GM21447 (cell line): ENCODE results near the gene IFNLR1.
"Not testable (repeated sequence)": the region's sequence is repeated elsewhere in the genome, so short reads cannot be mapped to it uniquely, and the experiment has no call there.

Source experiments
- ATAC-seq: cut with Tn5 transposase; IDR thresholded peaks from one replicate; pipeline ENCODE4 v1.9.1; 2021; ENCODE audit not compliant: unreplicated experiment

The IFNLR1 gene

GRCh38 chr1:24186993-24187790 lies at the start of gene IFNLR1:
Gene IFNLR1, minus strand, starts transcription at chr1:24187289. Its CDS starts 41 bp downstream, at chr1:24187248.
- ATAC-seq: no peak

GRCh38 chr1:24235921-24236788 lies 49.1 kb upstream of the IFNLR1 start:
- no peak for ATAC-seq

DNA sequence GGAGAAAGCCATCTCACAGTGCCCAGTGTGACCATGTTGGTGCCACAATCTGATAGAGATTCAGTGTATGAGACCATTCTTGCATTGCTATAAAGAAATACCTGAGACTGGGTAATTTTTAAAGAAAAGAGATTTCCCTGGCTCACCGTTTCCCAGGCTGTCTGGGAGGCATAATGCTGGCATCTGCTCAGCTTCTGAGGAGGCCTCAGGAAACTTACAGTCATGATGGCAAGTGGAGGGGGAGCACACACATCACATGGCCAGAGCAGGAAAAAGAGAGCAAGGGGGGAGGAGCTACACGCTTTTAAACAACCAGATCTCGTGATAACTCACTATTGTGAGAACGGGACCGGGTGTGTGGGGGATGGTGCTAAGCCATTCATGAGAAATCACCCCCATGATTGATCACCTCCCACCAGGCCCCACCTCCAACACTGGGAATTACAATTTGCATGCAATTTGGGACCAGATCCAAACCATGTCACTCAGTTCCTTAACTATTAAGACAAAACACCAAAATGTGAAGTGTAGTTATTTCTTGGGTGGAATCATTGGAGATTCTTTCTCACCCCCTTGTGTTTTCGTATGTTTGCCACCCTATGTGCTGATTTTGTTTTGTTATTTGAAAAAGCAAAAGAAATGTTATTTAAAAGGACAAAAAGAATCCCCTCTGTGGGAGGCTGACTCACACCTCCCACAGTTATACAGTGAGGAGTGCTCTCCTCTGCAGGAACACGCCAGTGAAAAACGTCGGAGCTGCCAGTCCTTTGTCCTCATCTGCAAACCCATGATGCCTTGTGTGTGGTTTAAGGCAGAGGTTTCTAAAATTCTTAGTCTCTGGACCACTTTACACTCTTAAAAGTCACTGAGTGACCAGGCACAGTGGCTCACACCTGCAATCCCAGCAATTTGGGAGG lies 46.9 kb upstream of the IFNLR1 start:
- ATAC-seq: no peak

GRCh38 chr1:24231701-24232100 lies 44.6 kb upstream of the IFNLR1 start:
- no peak for ATAC-seq

- peak; percentile 65 for ATAC-seq
Observed at GRCh38 chr1:24228311-24228710, 41.2 kb upstream of the IFNLR1 start.

- no peak for ATAC-seq
Observed at GRCh38 chr1:24226749-24227148, 39.7 kb upstream of the IFNLR1 start.

- ATAC-seq: no peak
Observed at GRCh38 chr1:24224761-24225160, 37.7 kb upstream of the IFNLR1 start.

GRCh38 chr1:24224086-24224485 lies 37.0 kb upstream of the IFNLR1 start:
- ATAC-seq: no peak

- ATAC-seq: no peak
Observed at GRCh38 chr1:24222793-24223192, 35.7 kb upstream of the IFNLR1 start.

DNA sequence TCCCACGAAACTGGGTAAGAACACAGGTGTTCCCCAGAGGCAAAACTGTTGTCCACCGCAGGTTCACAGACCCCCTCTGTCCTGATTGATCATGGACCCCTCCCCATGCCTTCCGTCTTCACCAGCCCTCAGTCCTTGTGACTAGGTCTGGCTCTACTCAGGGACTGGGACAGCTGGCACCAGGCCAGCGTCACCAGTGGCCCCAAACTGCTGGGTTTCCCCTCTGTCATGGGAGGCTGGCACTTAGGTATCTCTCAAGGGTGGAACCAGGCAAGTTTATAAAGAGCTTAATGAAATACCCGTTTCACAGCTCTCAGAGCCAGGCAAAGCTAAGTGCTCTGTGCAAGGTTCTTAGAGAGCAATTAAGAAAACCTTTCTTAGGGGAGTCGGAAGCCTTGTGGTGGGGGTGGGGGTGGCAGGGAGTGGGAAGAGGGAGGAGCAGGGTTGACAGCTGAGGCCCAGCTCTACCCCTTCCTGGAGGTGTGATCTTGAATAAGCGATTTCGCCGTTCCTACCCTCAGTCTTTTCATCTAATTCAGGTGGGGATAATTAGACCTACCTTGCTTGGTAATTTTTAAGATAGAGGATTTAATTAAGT lies 35.0 kb upstream of the IFNLR1 start:
- no peak for ATAC-seq

DNA sequence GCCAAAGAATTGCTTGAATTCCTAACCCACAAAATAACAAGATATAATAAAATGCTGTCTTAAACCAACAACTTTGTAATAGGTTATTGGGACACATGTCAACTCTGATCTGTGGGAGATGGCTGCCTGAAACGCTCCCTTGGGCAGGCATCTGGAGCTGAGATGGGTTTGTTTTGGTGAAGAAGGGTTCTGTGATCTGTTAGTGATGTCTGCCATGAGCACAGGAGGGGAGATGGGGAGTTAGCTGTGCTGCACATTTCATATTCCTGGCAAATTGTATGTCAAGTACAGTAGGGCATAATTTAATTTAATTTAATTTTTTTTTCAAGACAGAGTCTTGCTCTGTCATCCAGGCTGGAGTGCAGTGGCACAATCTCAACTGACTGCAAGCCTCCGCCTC lies 34.2 kb upstream of the IFNLR1 start:
- ATAC-seq: no peak

DNA sequence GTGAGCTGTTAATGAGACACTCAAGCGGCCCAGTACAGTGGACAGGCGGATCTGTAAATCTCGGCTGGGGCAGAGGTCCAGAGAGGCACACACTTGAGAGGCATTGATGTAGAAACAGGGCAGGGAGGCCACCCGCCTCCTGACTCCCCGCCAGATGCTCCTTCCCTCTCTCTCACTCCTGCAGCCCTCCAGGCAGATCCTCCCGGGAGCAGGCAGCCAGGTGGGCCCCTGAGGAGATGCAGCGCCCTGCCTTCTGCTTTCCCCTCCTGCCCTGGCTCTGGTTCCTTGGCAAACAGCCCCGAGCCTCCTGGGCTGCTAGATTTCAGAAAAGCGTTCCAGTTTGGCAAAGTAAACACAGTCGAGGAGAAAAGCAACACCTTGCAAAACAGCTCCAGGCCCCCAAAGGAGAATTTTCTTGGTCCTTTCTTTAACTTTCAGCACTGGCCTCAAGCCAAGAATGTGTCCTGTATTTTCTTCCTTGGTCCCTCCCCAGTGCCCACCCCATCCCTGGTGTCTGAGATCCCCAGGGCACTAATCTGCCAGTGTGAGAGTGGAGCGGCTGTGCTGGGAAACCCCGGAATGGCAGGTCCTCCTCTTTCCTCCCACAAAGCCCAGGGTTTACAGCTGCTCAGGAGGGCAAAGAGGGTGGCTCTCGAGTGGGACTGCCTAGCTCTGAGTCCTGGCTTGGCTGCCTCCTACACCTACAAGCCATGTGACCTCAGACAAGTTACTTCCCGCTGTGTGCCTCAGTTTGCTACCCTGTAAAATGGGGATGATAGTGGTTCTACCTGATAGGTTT lies 29.4 kb upstream of the IFNLR1 start:
- ATAC-seq: no peak

- ATAC-seq: no peak
Observed at GRCh38 chr1:24215226-24215814, 28.2 kb upstream of the IFNLR1 start.

GRCh38 chr1:24212376-24212775 lies 25.3 kb upstream of the IFNLR1 start:
- ATAC-seq: no peak

- ATAC-seq: no peak
Observed at GRCh38 chr1:24210195-24210627, 23.1 kb upstream of the IFNLR1 start.

DNA sequence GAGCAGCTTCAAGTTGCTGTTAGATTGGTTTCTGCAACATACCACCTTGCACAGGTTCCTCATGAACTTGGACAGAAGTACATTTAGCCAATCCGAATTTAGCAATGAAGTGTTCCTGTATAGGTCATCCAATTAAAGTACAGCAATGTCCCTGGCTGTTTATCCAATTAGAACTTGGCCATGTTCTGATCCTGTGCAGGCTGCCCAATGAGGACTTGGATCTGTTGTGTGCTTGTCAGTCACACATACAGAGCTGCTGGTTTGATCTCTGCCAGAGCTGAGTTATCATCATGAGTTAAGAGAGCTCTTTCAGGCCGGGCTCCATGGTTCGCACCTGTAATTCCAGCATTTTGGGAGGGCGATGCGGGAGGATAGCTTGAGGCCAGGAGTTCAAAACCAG lies 22.0 kb upstream of the IFNLR1 start:
- no peak for ATAC-seq

DNA sequence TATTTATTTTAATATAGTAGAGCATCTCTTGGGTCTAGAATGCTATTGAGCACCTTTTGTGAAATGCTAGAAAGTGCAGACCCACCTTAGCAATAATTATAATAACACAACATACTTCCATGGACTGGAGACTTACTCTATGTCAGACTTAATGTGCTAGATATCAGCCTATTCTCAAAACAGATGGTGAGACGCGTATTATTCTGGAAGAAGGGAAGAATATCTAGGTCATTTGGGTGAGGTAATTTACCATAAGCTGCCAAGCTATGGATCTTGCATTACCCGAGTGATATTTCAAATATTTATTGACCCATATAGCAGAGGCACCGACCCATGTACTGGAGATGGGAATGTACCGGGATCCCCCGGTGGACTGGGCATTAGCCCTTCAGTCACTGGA lies 20.6 kb upstream of the IFNLR1 start:
- no peak for ATAC-seq

GRCh38 chr1:24207395-24207687 lies 20.3 kb upstream of the IFNLR1 start:
- not testable (repeated sequence) for ATAC-seq

- no peak for ATAC-seq
Observed at GRCh38 chr1:24206516-24207394, 19.7 kb upstream of the IFNLR1 start.
